Right lobe of liver (tissue), 4 donors: ENCODE data around the gene RIIAD1.

Source experiments
- CTCF ChIP-seq, 4 donors: fragments of 200-600 bp in 3 of 4; fragments of 450-650 bp in 1 of 4; IDR thresholded peaks; one replicate each; pipeline versions ENCODE4 v1.5.1 to v1.8.0; 2016 to 2022; ENCODE audit warnings: antibody characterized with exemption in 4 of 4, mild to moderate bottlenecking in 2 of 4
- POLR2A ChIP-seq: fragments of 450-650 bp; IDR thresholded peaks from one replicate; pipeline ENCODE4 v1.6.1; 2017; ENCODE audit warnings: antibody characterized with exemption, mild to moderate bottlenecking
- donor health status: DM: no; HTN: no; CAD: no.
- donor health status: DM: no; HTN: no; CAD: no.
- donor health status: DM: no; HTN: yes; CAD: no.

- no peak for TF ChIP-seq CTCF (IDR thresholded peaks at IDR 0.05)
- TF ChIP-seq POLR2A = no peak
Measured at GRCh38 chr1:151716405-151716762, 4.9 kb upstream of the RIIAD1 start.
